NCI-H128 (cell line): ENCODE results near the gene KIF19.

ENCODE experiments used
- DNase-seq: peaks from one replicate; lab custom pipeline; 2025; ENCODE audit not compliant: unreplicated experiment; lab: John Stamatoyannopoulos, UW

The KIF19 gene

GRCh38 chr17:74305865-74306654, 20.0 kb upstream of the KIF19 start:
- DNase-seq, result no peak

- no peak for DNase-seq
These were observed 17.8 kb upstream of the KIF19 start for GRCh38 chr17:74307984-74308773.

GRCh38 chr17:74309902-74310301, 16.1 kb upstream of the KIF19 start:
- DNase-seq, result no peak

GRCh38 chr17:74314877-74315276, 11.1 kb upstream of the KIF19 start:
- DNase-seq, result no peak

DNA sequence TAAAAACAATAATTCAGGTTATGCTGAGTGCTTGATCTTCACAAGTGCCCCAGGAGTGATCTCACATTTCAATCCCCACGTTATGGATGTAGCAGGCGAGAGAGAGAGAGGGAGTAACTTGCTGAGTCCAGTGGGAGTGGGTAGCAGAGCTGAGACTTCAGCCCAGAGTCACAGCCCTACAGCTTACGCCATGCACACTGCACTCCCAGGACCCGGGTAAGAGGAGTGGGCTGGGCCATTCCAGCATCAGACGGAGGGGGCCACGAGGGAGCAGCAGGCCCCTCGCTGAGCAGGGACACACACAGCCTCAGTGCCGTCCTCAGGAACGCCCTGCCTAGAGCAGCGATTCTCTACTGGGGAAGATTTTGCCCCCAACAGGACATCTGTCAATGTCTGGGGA, 9.8 kb upstream of the KIF19 start:
- no peak for DNase-seq

- no peak for DNase-seq
These were observed 9.0 kb upstream of the KIF19 start for GRCh38 chr17:74317071-74317470.

DNA sequence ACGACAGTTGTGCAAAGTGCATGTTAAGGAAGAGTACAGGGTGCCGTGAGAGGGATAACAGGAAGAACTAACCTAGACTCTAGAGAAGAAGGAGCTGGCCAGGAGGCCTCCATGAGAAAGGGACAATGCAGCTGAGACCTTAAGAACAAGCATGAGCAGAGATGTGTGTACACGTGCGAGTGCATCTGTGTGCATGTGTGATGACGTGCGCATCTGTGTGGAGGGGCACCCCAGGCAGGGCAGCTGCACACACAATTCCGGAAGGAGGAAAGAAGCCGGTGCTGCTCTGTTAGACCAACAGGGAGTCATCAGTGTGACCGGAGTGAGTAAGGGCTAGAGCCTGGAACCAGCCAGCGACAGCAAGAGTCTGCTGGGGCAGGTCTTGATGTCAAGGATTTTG, 7.6 kb upstream of the KIF19 start:
- no peak for DNase-seq

GRCh38 chr17:74324521-74324920, 1.5 kb upstream of the KIF19 start:
- no peak for DNase-seq

DNA sequence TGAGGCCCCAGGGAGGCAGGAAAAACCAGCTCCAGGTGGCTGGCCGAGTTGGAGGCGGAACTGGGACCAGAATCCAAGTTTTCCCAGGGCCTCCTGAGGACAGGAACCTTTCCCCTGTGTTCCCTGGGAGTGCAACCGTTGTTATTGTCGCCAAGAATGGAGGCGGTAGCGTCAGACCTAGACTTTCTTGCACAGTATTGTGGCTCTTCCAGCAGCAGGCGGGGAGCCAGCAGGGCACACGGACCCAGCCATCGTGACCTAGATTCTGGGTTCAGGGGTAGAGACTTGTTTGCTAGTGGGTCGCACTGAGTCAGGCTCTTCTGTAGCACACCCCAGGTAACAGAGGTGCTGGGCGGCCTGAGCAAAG, 667 bp upstream of the KIF19 start:
- DNase-seq, result no peak

DNA sequence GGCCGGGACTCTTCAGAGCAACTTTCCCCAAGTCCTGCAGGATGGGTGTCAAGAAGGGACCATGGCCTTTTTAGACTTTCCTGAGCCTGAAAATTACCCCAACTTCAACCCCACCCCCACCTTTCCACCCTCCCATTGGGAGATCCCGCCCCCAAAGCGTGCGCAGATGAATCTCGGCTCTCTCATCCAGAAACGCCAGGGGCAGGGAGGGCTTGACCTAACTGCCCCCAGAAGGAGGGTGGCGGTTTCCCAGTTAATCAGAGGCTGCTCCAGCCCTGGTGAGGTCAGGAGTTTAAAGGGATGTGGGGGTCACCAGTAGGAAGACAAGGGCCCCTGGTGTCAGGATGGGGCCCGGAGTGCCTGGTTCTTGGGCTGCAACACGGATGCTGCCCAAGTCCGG, 480 bp downstream of the KIF19 start:
- no peak for DNase-seq

- DNase-seq, result no peak
These were observed 2.5 kb downstream of the KIF19 start for GRCh38 chr17:74328487-74328886.

DNA sequence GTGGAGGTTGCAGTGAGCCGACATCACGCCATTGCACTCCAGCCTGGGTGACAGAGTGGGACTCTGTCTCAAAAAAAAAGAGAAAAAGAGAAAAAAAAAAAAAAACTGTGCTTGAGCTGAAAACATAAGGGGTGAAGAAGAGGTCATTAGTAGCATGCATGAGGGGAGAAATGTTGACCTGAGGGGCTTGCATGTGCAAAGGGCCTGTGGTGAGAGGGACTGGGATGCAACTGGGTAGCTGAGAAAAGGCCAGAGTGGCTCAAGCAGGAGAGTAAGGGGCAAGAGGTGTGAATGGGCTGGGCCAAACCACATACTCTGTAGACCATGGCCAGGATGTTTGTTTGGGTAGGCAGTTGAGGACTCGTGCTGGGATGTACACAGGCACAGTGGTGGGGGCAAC, 3.4 kb downstream of the KIF19 start:
- DNase-seq, result no peak

DNA sequence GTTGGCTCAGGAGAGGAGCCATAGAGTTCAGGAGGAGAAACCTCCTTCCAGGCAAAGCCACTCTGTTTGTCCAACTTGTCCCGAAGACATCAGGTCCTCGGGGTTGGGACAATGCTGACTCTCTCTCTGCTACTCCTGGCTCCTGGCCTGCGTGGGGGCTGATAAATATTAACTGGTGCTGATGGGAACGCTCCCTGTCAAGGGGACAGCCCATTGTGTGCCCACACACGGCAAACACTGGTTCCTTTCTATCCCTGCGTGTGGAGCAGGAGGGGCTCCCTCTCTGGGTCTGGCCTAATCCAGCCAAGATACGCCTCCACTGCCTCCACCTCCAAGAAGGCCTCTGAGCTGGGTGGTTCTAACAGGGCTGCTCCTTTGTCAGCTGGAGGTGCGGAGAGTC, 4.4 kb downstream of the KIF19 start:
- DNase-seq, result no peak

DNA sequence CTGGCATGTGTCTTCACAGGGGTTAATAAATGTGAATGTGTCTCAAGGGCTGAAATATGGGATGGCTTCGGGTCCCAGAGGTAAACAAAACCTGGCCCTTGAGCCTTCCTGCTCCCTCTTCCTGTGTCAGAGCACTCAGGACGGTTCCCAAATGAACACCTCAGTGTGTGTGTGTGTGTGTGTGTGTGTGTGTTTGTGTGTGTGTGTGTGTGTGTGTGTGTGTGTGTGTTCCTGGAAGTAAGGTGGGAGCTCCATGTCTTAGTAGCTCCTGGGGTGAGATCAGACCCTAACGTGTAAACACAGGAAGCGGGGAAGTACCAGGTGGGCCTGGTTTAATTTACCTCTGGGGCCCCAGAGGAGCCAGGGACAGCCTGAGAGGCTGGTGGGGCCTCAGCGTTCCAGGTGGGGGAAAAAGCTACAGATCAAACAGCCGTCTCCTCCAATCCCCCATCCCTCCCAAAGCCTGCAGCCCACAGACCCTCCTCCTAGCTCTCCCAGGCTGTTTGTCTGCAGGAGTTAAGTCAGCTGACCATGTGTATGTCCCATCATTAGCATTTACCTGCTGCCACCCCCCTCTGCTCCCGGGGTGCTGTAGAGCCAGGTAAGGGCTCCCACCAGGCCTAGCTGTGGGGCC, 6.1 kb downstream of the KIF19 start:
- peak; percentile 16 for DNase-seq

DNA sequence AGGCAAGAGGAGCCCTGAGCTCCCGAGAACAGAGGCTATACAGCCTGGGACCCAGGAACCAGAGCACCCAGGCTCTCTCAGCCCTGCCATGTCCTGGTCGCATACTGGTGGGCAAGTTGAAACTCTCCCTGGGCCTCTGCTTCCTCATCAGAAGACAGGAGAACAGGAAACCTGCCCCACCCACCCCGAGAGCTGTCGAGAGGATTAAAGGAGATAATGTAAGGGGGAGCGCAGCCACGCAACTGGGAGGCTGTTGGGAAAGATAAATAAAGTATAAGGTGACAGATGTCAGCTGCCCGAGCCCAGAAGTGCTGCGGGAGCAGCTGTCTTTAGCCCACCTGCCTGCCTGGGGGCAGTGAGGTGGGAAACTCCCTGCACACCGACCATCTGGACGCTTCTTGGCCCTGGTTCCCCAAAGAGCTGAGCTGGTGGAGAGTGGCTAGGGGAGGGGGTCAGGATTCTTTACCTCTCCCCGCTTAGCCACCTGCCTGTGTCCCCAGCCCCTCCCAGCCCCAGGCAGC, 6.8 kb downstream of the KIF19 start:
- peak; percentile 68 for DNase-seq

- DNase-seq, result no peak
These were observed 8.5 kb downstream of the KIF19 start for GRCh38 chr17:74334393-74335039.

- DNase-seq, result no peak
These were observed 9.6 kb downstream of the KIF19 start for GRCh38 chr17:74335529-74336062.

DNA sequence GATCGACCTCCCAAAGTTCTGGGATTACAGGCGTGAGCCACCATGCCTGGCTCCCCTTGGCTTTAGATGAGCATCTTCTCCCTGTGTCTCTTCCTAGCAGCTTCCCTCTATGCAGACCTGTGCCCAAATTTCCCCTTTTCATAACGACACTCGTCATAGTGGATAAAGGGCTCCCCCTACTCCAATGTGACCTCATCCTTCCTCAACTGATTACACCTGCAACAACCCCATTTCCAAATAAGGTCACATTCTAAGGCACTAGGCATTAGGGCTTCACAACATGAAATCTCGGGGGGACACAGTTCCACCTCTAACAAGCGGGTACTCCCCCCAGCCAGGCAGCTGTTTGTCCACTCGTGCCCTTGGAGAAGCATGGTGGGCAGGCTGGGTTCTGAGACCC, 10.3 kb downstream of the KIF19 start:
- DNase-seq, result no peak

- DNase-seq, result no peak
These were observed 11.9 kb downstream of the KIF19 start for GRCh38 chr17:74337834-74338500.

DNA sequence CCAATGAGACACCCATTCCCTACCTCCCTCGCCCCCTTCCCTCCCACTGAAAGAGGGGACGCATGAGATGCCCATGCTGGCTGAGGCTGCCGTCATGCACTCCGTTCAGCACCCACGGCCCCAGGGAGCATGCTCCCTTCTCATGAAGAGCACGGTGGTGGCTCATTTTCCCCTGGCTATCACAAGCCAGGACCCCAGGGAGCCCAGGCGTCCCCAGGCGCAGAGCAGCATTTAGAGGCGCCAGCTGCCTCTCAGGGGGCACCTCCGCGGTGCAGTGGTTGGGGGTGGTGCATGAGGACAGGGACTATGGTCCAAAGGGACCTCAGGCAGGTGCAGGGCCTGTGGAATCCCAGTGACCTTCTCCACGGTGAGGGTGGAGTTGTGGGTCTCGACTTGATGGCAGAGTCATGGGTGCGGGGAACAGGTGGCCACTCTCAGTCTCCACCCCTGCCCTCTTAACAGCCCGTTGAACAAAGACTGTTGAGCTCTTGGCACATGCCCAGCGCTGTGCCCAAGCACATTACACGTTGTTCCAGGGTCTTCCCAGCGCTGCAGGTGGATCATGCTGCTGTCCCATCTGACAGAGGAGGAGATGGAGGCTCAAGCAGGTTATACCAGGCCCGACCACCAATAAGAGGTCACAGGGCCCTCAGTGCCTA, 13.6 kb downstream of the KIF19 start:
- DNase-seq, result no peak
